Right lung (tissue), 5 donors: Measurements from ENCODE around the gene ATF6B. TPM values are rescaled to one million over a fixed set of nuclear protein-coding genes. Genes with fewer than 3 reads are reported as not detected.

Source experiments
- polyA plus RNA-seq, 5 donors: library from polyadenylated mRNA; unstranded; fragments of 120-200 nt; gene quantifications; one replicate each; pipeline versions ENCODE4 v1.2.1 to v1.2.3, GENCODE V29; 2013; ENCODE audit warnings: inconsistent platforms in 1 of 5, low replicate concordance in 1 of 5; ENCODE audit not compliant: insufficient read length in 5 of 5, insufficient read depth in 1 of 5

Gene ATF6B
- polyA plus RNA-seq, 5 donors, result 88.5 to 98.9 (median 91.0) TPM

Other genes with a start within 250 kb of the ATF6B start
- gene SLC44A4, start 249.2 kb downstream of the ATF6B start, polyA plus RNA-seq, result 10 to 100 TPM; 10.2 to 24.4 (median 19.1) TPM
- 10 to 100 TPM; 59.7 to 83.8 (median 74.1) TPM for gene EHMT2, start 230.5 kb downstream of the ATF6B start, polyA plus RNA-seq
- gene ZBTB12, start 226.2 kb downstream of the ATF6B start, polyA plus RNA-seq, result 10 to 100 TPM; 17.0 to 24.5 (median 21.3) TPM
- 1 to 10 TPM; 3.6 to 7.4 (median 6.0) TPM for gene C2, start 200.5 kb downstream of the ATF6B start, polyA plus RNA-seq
- 1 to 10 TPM; 2.1 to 8.6 (median 4.3) TPM for gene CFB, start 182.2 kb downstream of the ATF6B start, polyA plus RNA-seq
- 10 to 100 TPM; 76.5 to 93.4 (median 81.9) TPM for gene NELFE, start 169.3 kb downstream of the ATF6B start, polyA plus RNA-seq
- 10 to 100 TPM; 32.1 to 43.2 (median 41.7) TPM for gene SKIC2, start 169.1 kb downstream of the ATF6B start, polyA plus RNA-seq
- gene DXO, start 156.1 kb downstream of the ATF6B start, polyA plus RNA-seq, result 10 to 100 TPM; 22.7 to 31.8 (median 27.5) TPM
- gene C4A, start 146.2 kb downstream of the ATF6B start, polyA plus RNA-seq, result 10 to 100 TPM in 1 of 5 donors, 1 to 10 TPM in 4; 4.6 to 17.8 (median 7.6) TPM
- gene C4B, start 113.5 kb downstream of the ATF6B start, polyA plus RNA-seq, result 10 to 100 TPM in 2 of 5 donors, 1 to 10 TPM in 3; 6.0 to 20.5 (median 8.7) TPM
- gene CYP21A2, start 89.8 kb downstream of the ATF6B start, polyA plus RNA-seq, result 1 to 10 TPM in 1 of 5 donors, under 1 TPM in 4; 0.26 to 1.2 (median 0.87) TPM
- 10 to 100 TPM in 4 of 5 donors, 1 to 10 TPM in 1; 9.0 to 24.8 (median 11.6) TPM for gene TNXB, start 18.9 kb downstream of the ATF6B start, polyA plus RNA-seq
- gene FKBPL, start 2.0 kb upstream of the ATF6B start, polyA plus RNA-seq, result 1 to 10 TPM; 6.1 to 8.5 (median 6.2) TPM
- gene PRRT1, start 23.7 kb upstream of the ATF6B start, polyA plus RNA-seq, result 1 to 10 TPM in 3 of 5 donors, under 1 TPM in 2; 0.79 to 2.2 (median 1.1) TPM
- gene PPT2, start 25.9 kb upstream of the ATF6B start, polyA plus RNA-seq, result 10 to 100 TPM; 24.9 to 37.8 (median 26.7) TPM
- 10 to 100 TPM; 23.6 to 33.7 (median 26.2) TPM for gene EGFL8, start 36.3 kb upstream of the ATF6B start, polyA plus RNA-seq
- gene AGPAT1, start 47.8 kb upstream of the ATF6B start, polyA plus RNA-seq, result 10 to 100 TPM; 65.1 to 83.4 (median 71.7) TPM
- 10 to 100 TPM; 69.6 to 81.7 (median 75.8) TPM for gene RNF5, start 50.2 kb upstream of the ATF6B start, polyA plus RNA-seq
- gene AGER, start 56.0 kb upstream of the ATF6B start, polyA plus RNA-seq, result 100 to 1,000 TPM in 1 of 5 donors, 10 to 100 TPM in 4; 67.3 to 112 (median 80.4) TPM
- 100 to 1,000 TPM; 158 to 182 (median 162) TPM for gene PBX2, start 62.0 kb upstream of the ATF6B start, polyA plus RNA-seq
- gene GPSM3, start 64.4 kb upstream of the ATF6B start, polyA plus RNA-seq, result 10 to 100 TPM; 16.1 to 20.8 (median 18.1) TPM
- 10 to 100 TPM; 35.5 to 56.8 (median 46.9) TPM for gene NOTCH4, start 95.8 kb upstream of the ATF6B start, polyA plus RNA-seq
- gene TSBP1, start 243.7 kb upstream of the ATF6B start, polyA plus RNA-seq, result under 1 TPM in 4 of 5 donors, not detected in 1; 0.15 to 0.49 (median 0.42) TPM